Measurements from ENCODE around the gene TIGAR. TPM values are rescaled to one million over a fixed set of nuclear protein-coding genes. Genes with fewer than 3 reads are reported as not detected.

The TIGAR gene
- total RNA-seq, 2 donors from 2014 or later: 1.9 to 6.6 TPM

- no peaks in the 10 kb centered on the region for H3K4me1 ChIP-seq (replicated peaks)
- H3K36me3 ChIP-seq: no peaks in the 10 kb centered on the region
- intact Hi-C loops (cut with DNase I): no loop called here
- no peak for TF ChIP-seq POLR2A (IDR thresholded peaks at IDR 0.05)
- no peak for TF ChIP-seq POLR2AphosphoS5 (IDR thresholded peaks at IDR 0.05)
- no peak for TF ChIP-seq CTCF (IDR thresholded peaks at IDR 0.05)
- no peaks in the 10 kb centered on the region for H3K9me3 ChIP-seq
- peaks cover 2% of the 10 kb centered on the region for H3K27me3 ChIP-seq (replicated peaks; ENCODE audit: insufficient read depth)
- 64% methylated on average over 12 of the region's 12 CpGs for WGBS
- no peak overlapping the region for H3K4me3 ChIP-seq
- no peak for DNase-seq (ENCODE audit: low spot score)
- no peak overlapping the region for H3K27ac ChIP-seq
Measured at GRCh38 chr12:4282892-4283511, 38.0 kb upstream of the TIGAR start.

DNA sequence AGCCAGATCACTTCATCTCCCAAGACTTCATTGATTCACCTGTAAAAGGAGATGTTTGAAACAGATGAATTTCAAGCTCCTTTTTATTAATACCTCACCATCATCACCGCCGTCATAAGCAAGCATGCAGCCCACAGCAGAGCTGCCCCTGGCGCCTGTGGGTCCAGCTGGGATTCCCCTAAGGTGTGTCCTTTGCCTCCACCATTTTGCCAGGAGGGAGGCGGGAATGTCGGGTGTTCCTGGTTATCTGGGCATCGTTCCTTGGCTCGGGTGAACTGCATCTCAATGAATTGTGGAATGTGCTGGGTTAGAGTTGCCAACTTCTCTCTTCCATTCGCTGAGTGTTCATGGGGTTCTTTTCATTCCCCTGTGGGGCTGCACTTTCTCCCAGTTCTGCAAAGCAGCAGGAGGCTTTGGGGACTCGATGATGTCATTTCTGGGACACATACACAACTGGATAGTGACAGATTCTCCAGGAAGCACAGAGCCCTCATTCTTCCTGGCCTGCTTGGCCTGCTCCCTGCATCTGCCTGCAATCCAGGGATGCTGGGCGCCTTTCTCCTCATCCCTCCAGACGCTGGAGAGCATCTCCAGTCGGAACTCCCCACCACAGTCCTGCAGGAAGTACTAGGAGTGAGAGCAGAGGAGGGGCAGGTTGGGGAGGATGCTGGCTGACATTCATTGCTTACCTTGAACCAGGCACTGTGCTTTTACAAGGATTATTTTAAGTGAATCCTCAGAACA lies 37.3 kb upstream of the TIGAR start:
- Histone ChIP-seq H3K4me3 (no peak overlapping the region), H3K27me3 (replicated peaks; ENCODE audit: insufficient read depth) (peaks cover 2% of the 10 kb centered on the region), H3K36me3 (no peaks in the 10 kb centered on the region), H3K4me1 (replicated peaks) (no peaks in the 10 kb centered on the region), H3K9me3 (no peaks in the 10 kb centered on the region), H3K27ac (no peak overlapping the region)
- WGBS: 56% methylated on average over 12 of the region's 12 CpGs
- intact Hi-C loops (cut with DNase I): no loop called here
- no peak for TF ChIP-seq POLR2A (IDR thresholded peaks at IDR 0.05)
- no peak for TF ChIP-seq POLR2AphosphoS5 (IDR thresholded peaks at IDR 0.05)
- TF ChIP-seq CTCF (IDR thresholded peaks at IDR 0.05): no peak
- DNase-seq (ENCODE audit: low spot score): no peak

DNA sequence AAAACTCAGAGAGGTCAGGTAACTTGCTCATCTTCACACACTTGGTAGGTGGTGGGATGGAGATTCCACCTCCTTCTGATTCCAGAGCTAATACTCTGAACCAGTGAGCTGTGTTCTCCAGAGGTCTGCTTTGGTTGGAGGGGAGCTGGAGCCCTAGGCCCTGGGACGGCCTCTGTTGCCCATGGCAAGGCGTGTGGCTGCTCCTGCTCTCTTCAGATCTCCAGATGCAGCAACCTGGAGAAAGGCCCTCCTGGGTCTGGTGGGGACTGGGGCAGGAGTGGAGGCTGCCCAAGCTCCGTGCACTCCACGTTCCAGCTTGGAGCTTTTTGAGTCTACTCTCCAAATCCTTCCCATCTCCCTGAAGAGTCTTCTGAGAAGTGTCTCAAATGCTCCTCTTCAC lies 36.7 kb upstream of the TIGAR start:
- Histone ChIP-seq H3K27me3 (replicated peaks; ENCODE audit: insufficient read depth) (peaks cover 2% of the 10 kb centered on the region), H3K36me3 (no peaks in the 10 kb centered on the region), H3K4me1 (replicated peaks) (no peaks in the 10 kb centered on the region), H3K9me3 (no peaks in the 10 kb centered on the region), H3K27ac (no peak overlapping the region), H3K4me3 (no peak overlapping the region)
- intact Hi-C loops (cut with DNase I): no loop called here
- no peak for TF ChIP-seq POLR2A (IDR thresholded peaks at IDR 0.05)
- no peak for TF ChIP-seq CTCF (IDR thresholded peaks at IDR 0.05)
- no peak for TF ChIP-seq POLR2AphosphoS5 (IDR thresholded peaks at IDR 0.05)
- WGBS: 85% methylated on average over 4 of the region's 4 CpGs
- no peak for DNase-seq (ENCODE audit: low spot score)

- H3K4me1 ChIP-seq (replicated peaks): no peaks in the 10 kb centered on the region
- H3K27me3 ChIP-seq (replicated peaks; ENCODE audit: insufficient read depth): peaks cover 2% of the 10 kb centered on the region
- H3K36me3 ChIP-seq: no peaks in the 10 kb centered on the region
- DNase-seq (ENCODE audit: low spot score): no peak
- 83% methylated on average over 8 of the region's 8 CpGs for WGBS
- H3K9me3 ChIP-seq: no peaks in the 10 kb centered on the region
- H3K4me3 ChIP-seq: no peak overlapping the region
- intact Hi-C loops (cut with DNase I): no loop called here
- TF ChIP-seq CTCF (IDR thresholded peaks at IDR 0.05) (no peak), POLR2A (IDR thresholded peaks at IDR 0.05) (no peak), POLR2AphosphoS5 (IDR thresholded peaks at IDR 0.05) (no peak)
- no peak overlapping the region for H3K27ac ChIP-seq
Measured at GRCh38 chr12:4285070-4285469, 35.9 kb upstream of the TIGAR start.

GRCh38 chr12:4286228-4286627 lies 34.8 kb upstream of the TIGAR start:
- no peaks in the 10 kb centered on the region for H3K4me1 ChIP-seq (replicated peaks)
- TF ChIP-seq CTCF (IDR thresholded peaks at IDR 0.05) (no peak), POLR2AphosphoS5 (IDR thresholded peaks at IDR 0.05) (no peak), POLR2A (IDR thresholded peaks at IDR 0.05) (no peak)
- no peaks in the 10 kb centered on the region for H3K9me3 ChIP-seq
- no peaks in the 10 kb centered on the region for H3K36me3 ChIP-seq
- intact Hi-C loops (cut with DNase I): no loop called here
- H3K27ac ChIP-seq: no peak overlapping the region
- DNase-seq (ENCODE audit: low spot score): no peak
- no peak overlapping the region for H3K4me3 ChIP-seq
- 75% methylated on average over 12 of the region's 12 CpGs for WGBS
- H3K27me3 ChIP-seq (replicated peaks; ENCODE audit: insufficient read depth): peaks cover 2% of the 10 kb centered on the region
